Subcutaneous adipose tissue (tissue), 4 donors: Measurements from ENCODE around the gene CTBS. TPM values are rescaled to one million over a fixed set of nuclear protein-coding genes. Genes with fewer than 3 reads are reported as not detected.

ENCODE experiments used
- CTCF ChIP-seq: fragments of 450-650 bp; IDR thresholded peaks from one replicate; pipeline ENCODE4 v1.5.1; 2016; ENCODE audit warnings: low read depth, mild to moderate bottlenecking, control low read depth, antibody characterized with exemption, moderate library complexity
- total RNA-seq, 4 donors: library from RNA; depleted of rRNA; stranded (reverse); fragments of >200 nt; gene quantifications; one replicate each; pipeline ENCODE4 v1.1.0, GENCODE V29; 2016

Gene CTBS
- total RNA-seq, 4 donors from 2014 or later = 13.0 to 26.5 (median 20.1) TPM

DNA sequence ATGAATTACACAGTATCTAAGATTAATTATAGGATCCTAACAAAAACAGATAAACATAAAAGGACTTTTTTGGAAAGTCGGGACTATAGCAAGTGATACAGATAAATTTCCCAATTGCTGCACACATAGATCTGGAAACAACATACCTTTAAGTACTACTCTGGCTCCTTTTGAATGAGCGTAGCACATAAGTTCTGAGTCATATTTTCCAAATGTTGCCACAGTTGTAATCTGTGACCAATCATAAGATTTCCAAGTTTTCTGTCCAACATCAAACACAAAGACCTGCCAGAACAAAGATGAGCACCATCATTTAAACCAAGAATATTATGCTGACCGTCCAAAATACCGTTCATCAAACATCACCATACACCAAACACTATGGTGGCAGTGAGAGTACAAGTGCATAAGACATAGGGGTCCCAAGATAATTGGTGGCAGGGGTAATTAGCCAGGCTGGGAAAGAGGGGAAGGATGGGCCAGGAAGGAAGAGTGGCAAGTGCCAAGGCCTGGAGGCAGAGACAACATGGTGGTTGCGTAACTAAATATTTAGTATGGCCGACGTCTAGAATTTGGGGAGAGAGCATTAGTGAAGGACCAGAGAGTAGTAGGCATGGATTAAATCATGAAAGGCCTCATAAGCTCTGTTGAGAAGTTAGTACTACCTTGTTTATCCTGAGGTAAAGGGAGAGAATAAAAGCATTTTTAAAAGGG lies 3.6 kb downstream of the CTBS start:
- no peak for TF ChIP-seq CTCF

DNA sequence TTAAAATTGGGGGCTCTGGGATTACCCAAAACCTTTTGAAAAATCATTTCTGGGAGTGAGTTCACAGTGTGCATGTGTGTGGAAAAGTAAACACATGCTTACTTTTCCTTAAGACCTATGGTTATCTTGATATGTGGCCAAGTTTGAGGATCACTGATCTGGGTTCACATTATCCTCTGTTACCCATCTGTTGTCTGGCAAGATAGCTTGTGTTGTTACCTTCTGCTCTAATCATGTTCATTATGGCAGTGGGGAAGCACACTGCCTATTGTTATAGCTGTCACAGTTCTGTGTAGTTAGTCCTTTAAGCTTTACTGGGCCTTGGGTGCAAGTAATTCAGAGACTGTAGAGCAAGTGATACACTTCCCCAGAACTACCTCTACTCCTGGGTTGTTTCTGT lies 5.0 kb downstream of the CTBS start:
- TF ChIP-seq CTCF = no peak

- TF ChIP-seq CTCF = no peak
Observed at GRCh38 chr1:84550826-84551225, 23.4 kb downstream of the CTBS start.

DNA sequence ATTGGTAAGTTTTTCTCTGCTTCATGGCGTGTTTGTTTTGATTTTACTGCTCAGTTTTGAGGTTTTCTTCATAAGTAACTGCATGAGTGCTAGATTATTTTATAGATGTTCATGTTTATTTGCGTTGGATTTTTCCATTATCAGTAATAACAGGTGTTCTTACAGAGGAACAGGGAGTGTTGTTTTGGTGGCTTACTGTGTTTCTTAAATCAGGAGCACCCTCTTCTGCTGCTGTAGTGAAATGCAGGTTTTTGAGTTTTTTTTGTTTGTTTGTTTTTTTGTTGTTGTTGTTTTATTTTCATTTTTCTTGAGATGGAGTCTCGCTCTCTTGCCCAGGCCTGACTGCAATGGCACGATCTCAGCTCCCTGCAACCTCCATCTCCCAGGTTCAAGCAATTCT lies 32.6 kb downstream of the CTBS start:
- TF ChIP-seq CTCF = no peak

- no peak for TF ChIP-seq CTCF
Observed at GRCh38 chr1:84540759-84541158, 33.5 kb downstream of the CTBS start.

GRCh38 chr1:84539972-84540371 lies 34.3 kb downstream of the CTBS start:
- TF ChIP-seq CTCF = no peak

- no peak for TF ChIP-seq CTCF
Observed at GRCh38 chr1:84538599-84538998, 35.6 kb downstream of the CTBS start.
